Loucy (cell line): Measurements from ENCODE around the gene PLA2G5.

Experiments
- H2AFZ ChIP-seq: fragments of 200-600 bp; sonication (generic); 2 replicates; pipeline ENCODE4 v1.6.0; 2016; ENCODE audit warnings: antibody characterized with exemption, mild to moderate bottlenecking, low read length, moderate library complexity
- H3F3A ChIP-seq: fragments of 200-600 bp; 2 replicates; pipeline ENCODE4 v1.6.0; 2016; ENCODE audit warnings: antibody characterized with exemption, low read depth, mild to moderate bottlenecking
- H3K27me3 ChIP-seq: fragments of 200-600 bp; sonication (generic); 2 replicates; pipeline ENCODE4 v1.6.1; 2014; ENCODE audit warnings: low read length, mild to moderate bottlenecking; ENCODE audit not compliant: insufficient read depth, poor library complexity, severe bottlenecking
- H3K36me3 ChIP-seq: fragments of 200-600 bp; sonication (generic); 2 replicates; pipeline ENCODE4 v1.6.1; 2016; ENCODE audit warnings: low read length; ENCODE audit not compliant: insufficient read depth
- H3K4me1 ChIP-seq: fragments of 200-600 bp; sonication (generic); 2 replicates; pipeline ENCODE4 v1.5.1; 2014; ENCODE audit warnings: low read length, mild to moderate bottlenecking; ENCODE audit not compliant: insufficient read depth, poor library complexity, severe bottlenecking
- H3K4me2 ChIP-seq: fragments of 200-600 bp; sonication (generic); 2 replicates; pipeline ENCODE4 v1.6.0; 2014; ENCODE audit warnings: antibody characterized with exemption, low read length, low read depth, mild to moderate bottlenecking; ENCODE audit not compliant: poor library complexity, severe bottlenecking
- H3K4me3 ChIP-seq: fragments of 200-600 bp; sonication (generic); 2 replicates; pipeline ENCODE4 v1.5.1; 2014; ENCODE audit warnings: low read length, mild to moderate bottlenecking, mixed read lengths; ENCODE audit not compliant: poor library complexity, severe bottlenecking
- H3K79me2 ChIP-seq: fragments of 200-600 bp; sonication (generic); 2 replicates; pipeline ENCODE4 v1.6.1; 2014; ENCODE audit warnings: low read length; ENCODE audit not compliant: insufficient read depth
- H3K9ac ChIP-seq: fragments of 200-600 bp; sonication (generic); 2 replicates; pipeline ENCODE4 v1.6.0; 2014; ENCODE audit warnings: mild to moderate bottlenecking, low read depth, low read length, moderate library complexity; ENCODE audit not compliant: poor library complexity, severe bottlenecking
- H3K9me2 ChIP-seq: fragments of 200-600 bp; sonication (generic); replicated peaks from 2 replicates; pipeline ENCODE4 v1.6.1; 2016; ENCODE audit warnings: low read depth, low read length, mixed read lengths
- H3K9me3 ChIP-seq: fragments of 200-600 bp; sonication (generic); 2 replicates; pipeline ENCODE4 v1.6.1; 2014; ENCODE audit warnings: mild to moderate bottlenecking, antibody characterized with exemption, low read length, low read depth; ENCODE audit not compliant: insufficient read depth
- H4K20me1 ChIP-seq: fragments of 200-600 bp; sonication (generic); 2 replicates; pipeline ENCODE4 v1.6.0; 2014; ENCODE audit warnings: antibody characterized with exemption, low read length, mild to moderate bottlenecking; ENCODE audit not compliant: insufficient read depth, poor library complexity, severe bottlenecking
- CTCF ChIP-seq: fragments of 200-600 bp; sonication (generic); conservative IDR thresholded peaks from 2 replicates; pipeline ENCODE4 v1.5.1; 2014; ENCODE audit warnings: mild to moderate bottlenecking, antibody characterized with exemption, low read length
- EZH2phosphoT487 ChIP-seq: fragments of 200-600 bp; IDR thresholded peaks from 2 replicates; pipeline ENCODE4 v1.6.1; 2018; ENCODE audit warnings: antibody characterized with exemption, mild to moderate bottlenecking, moderate library complexity, borderline replicate concordance

PLA2G5 gene

DNA sequence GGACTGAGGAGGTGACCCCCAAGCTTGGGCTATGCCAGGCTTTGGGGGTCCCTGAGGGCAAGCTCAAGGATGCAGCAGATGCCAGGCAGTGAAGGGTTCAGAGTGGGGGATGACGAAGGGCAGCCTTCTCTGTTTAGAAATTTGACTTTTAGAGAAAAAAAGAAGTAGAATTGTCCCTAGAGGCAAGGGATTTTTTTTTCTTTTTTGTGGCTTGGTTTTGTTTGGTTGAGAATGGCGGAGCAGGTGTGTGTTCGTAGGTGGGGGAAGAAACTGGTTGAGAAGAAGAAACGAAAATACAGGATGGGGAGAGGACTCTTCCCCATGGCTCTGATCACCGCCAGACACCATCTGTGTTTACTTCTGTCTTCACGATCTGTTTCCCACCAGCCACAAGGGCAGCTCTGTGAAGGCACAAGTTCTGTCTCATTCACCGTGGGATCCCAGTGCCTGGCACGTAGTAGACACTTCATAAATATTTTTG is 8.2 kb downstream of the PLA2G5 start:
- no peaks in the 10 kb centered on the region for H3K79me2 ChIP-seq
- peaks cover 21% of the 10 kb centered on the region for H3K4me1 ChIP-seq
- H3K27me3 ChIP-seq = no peaks in the 10 kb centered on the region
- H2AFZ ChIP-seq = no peak overlapping the region
- H3K9ac ChIP-seq = no peak overlapping the region
- H3F3A ChIP-seq = no peaks in the 10 kb centered on the region
- no peaks in the 10 kb centered on the region for H4K20me1 ChIP-seq
- no peaks in the 10 kb centered on the region for H3K36me3 ChIP-seq
- no peak overlapping the region for H3K4me3 ChIP-seq
- TF ChIP-seq CTCF = no peak
- no peak for TF ChIP-seq EZH2phosphoT487
- no peaks in the 10 kb centered on the region for H3K9me3 ChIP-seq
- no peak overlapping the region for H3K4me2 ChIP-seq
- no peaks in the 10 kb centered on the region for H3K9me2 ChIP-seq

DNA sequence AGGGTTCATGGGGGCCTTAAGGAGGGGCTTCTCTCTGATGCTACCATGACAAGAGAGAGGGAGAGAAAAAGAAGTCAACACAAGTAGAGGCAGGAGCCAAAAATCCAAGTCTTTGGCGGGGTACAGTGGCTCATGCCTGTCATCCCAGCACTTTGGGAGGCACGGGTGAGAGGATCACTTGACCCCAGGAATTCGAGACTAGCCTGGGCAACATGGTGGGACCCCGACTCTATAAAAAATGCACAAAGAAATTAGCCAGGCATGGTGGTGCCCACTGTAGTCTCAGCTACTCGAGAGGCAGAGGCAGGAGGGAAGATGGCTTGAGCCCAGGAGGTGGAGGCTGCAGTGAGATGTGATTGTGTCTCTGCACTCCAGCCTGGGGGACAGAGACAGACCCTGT is 8.7 kb downstream of the PLA2G5 start:
- Histone ChIP-seq H2AFZ (no peak overlapping the region), H3K4me1 (peaks cover 21% of the 10 kb centered on the region), H3K9me2 (no peaks in the 10 kb centered on the region), H3K9ac (no peak overlapping the region), H3K36me3 (no peaks in the 10 kb centered on the region), H3K27me3 (no peaks in the 10 kb centered on the region), H3K4me3 (no peak overlapping the region), H3K79me2 (no peaks in the 10 kb centered on the region), H4K20me1 (no peaks in the 10 kb centered on the region), H3F3A (no peaks in the 10 kb centered on the region), H3K9me3 (no peaks in the 10 kb centered on the region), H3K4me2 (no peak overlapping the region)
- TF ChIP-seq CTCF (no peak), EZH2phosphoT487 (no peak)

- Histone ChIP-seq H3K4me3 (no peak overlapping the region), H2AFZ (no peak overlapping the region), H3K27me3 (no peaks in the 10 kb centered on the region), H4K20me1 (no peaks in the 10 kb centered on the region), H3K4me2 (no peak overlapping the region), H3K79me2 (no peaks in the 10 kb centered on the region), H3K36me3 (no peaks in the 10 kb centered on the region), H3K4me1 (peaks cover 21% of the 10 kb centered on the region), H3K9ac (no peak overlapping the region), H3F3A (no peaks in the 10 kb centered on the region), H3K9me3 (no peaks in the 10 kb centered on the region), H3K9me2 (no peaks in the 10 kb centered on the region)
- no peak for TF ChIP-seq CTCF
- TF ChIP-seq EZH2phosphoT487 = no peak
These were observed 9.8 kb downstream of the PLA2G5 start for GRCh38 chr1:20079661-20080305.
